ENCODE measurements around the gene ZFYVE28.
A peak's percentile ranks its signal among the peaks of the same experiment; 100 is the strongest.
"Not testable (repeated sequence)": the region's sequence is repeated elsewhere in the genome, so short reads cannot be mapped to it uniquely, and the experiment has no call there.

The ZFYVE28 gene

GRCh38 chr4:2446656-2447564 lies 28.5 kb upstream of the ZFYVE28 start:
- no peak for DNase-seq

- DNase-seq, result no peak
Measured at GRCh38 chr4:2445571-2445970, 27.1 kb upstream of the ZFYVE28 start.

GRCh38 chr4:2445130-2445529 lies 26.7 kb upstream of the ZFYVE28 start:
- no peak for DNase-seq

- DNase-seq, result no peak
Measured at GRCh38 chr4:2443956-2444740, 25.7 kb upstream of the ZFYVE28 start.

- DNase-seq, result no peak
Measured at GRCh38 chr4:2443061-2443730, 24.8 kb upstream of the ZFYVE28 start.

GRCh38 chr4:2442175-2442993 lies 23.9 kb upstream of the ZFYVE28 start:
- no peak for DNase-seq

- peak; percentile 52 to 61 for DNase-seq
Measured at GRCh38 chr4:2441393-2442174, 23.1 kb upstream of the ZFYVE28 start.

- DNase-seq, result no peak
Measured at GRCh38 chr4:2438822-2439718, 20.6 kb upstream of the ZFYVE28 start.

- no peak for DNase-seq
Measured at GRCh38 chr4:2437475-2438215, 19.2 kb upstream of the ZFYVE28 start.

- no peak for DNase-seq
Measured at GRCh38 chr4:2436761-2437474, 18.5 kb upstream of the ZFYVE28 start.

- DNase-seq, result no peak
Measured at GRCh38 chr4:2436301-2436700, 17.9 kb upstream of the ZFYVE28 start.

GRCh38 chr4:2434420-2434819 lies 16.0 kb upstream of the ZFYVE28 start:
- DNase-seq, result no peak

GRCh38 chr4:2433609-2434350 lies 15.3 kb upstream of the ZFYVE28 start:
- no peak for DNase-seq

GRCh38 chr4:2432991-2433530 lies 14.6 kb upstream of the ZFYVE28 start:
- no peak for DNase-seq

GRCh38 chr4:2432004-2432403 lies 13.6 kb upstream of the ZFYVE28 start:
- DNase-seq, result no peak

- DNase-seq, result not testable (repeated sequence)
Measured at GRCh38 chr4:2429945-2430757, 11.7 kb upstream of the ZFYVE28 start.
